K562 (cell line): ENCODE data around the gene ERP27. TPM values are rescaled to one million over a fixed set of nuclear protein-coding genes. Genes with fewer than 3 reads are reported as not detected.

Experiments used
- DIDO1 ChIP-seq: fragments of 450-650 bp; IDR thresholded peaks from 2 replicates; pipeline ENCODE4 v1.6.1; 2016; ENCODE audit warnings: low read depth, missing biosample characterization, missing genetic modification characterization
- EP300 ChIP-seq: IDR thresholded peaks from 2 replicates; pipeline ENCODE4 v1.6.1; 2012; ENCODE audit warnings: low read length, improper control_type of control experiment
- GABPA ChIP-seq: fragments of 200-800 bp; sonication (Bioruptor generic); conservative IDR thresholded peaks from 2 replicates; pipeline ENCODE4 v1.6.1; 2016; ENCODE audit warnings: low read depth, missing genetic modification characterization, missing compliant biosample characterization
- GMEB1 ChIP-seq: fragments of 250-450 bp; sonication (Bioruptor Pico); IDR thresholded peaks from 2 replicates; pipeline ENCODE4 v1.4.0; 2020; ENCODE audit warnings: mild to moderate bottlenecking
- OTX1 ChIP-seq: fragments of 450-650 bp; formaldehyde crosslinking; IDR thresholded peaks from 2 replicates; pipeline ENCODE4 v1.4.0; 2022; ENCODE audit warnings: mild to moderate bottlenecking
- POLR2H ChIP-seq: IDR thresholded peaks from 2 replicates; pipeline ENCODE4 v1.6.1; 2016; ENCODE audit warnings: missing genetic modification characterization, low read depth, mild to moderate bottlenecking, control low read depth, missing compliant biosample characterization, moderate library complexity
- RFX1 ChIP-seq: fragments of 450-650 bp; IDR thresholded peaks from 2 replicates; pipeline ENCODE4 v1.6.1; 2016; ENCODE audit warnings: mild to moderate bottlenecking, moderate library complexity
- SMAD4 ChIP-seq: fragments of 250-450 bp; sonication (Bioruptor Pico); conservative IDR thresholded peaks from 2 replicates; pipeline ENCODE4 v1.8.0; 2021; ENCODE audit warnings: inconsistent platforms, mild to moderate bottlenecking, moderate library complexity
- SUPT5H ChIP-seq: fragments of 450-650 bp; IDR thresholded peaks from 2 replicates; pipeline ENCODE4 v1.6.1; 2016
- TEAD1 ChIP-seq, 2 experiments: fragments of 450-650 bp in 1 of 2; sonication (generic) in 1 of 2; formaldehyde crosslinking; IDR thresholded peaks; 2 replicates each; pipeline versions ENCODE4 v1.4.0 to v1.8.0; 2020 to 2022; ENCODE audit warnings: mild to moderate bottlenecking in 2 of 2, missing genetic modification reagents in 1 of 2
- THRB ChIP-seq: fragments of 450-650 bp; formaldehyde crosslinking; conservative IDR thresholded peaks from 2 replicates; pipeline ENCODE4 v1.4.0; 2022; ENCODE audit warnings: mild to moderate bottlenecking, missing genetic modification characterization
- ZBTB11 ChIP-seq, 3 experiments: fragments of 200-800 bp in 1 of 3; fragments of 250-450 bp in 1 of 3; fragments of 450-650 bp in 1 of 3; sonication (Bioruptor Pico) in 1 of 3; sonication (Bioruptor generic) in 1 of 3; formaldehyde crosslinking in 1 of 3; IDR thresholded peaks; 2 replicates each; pipeline versions ENCODE4 v1.6.1 to v1.8.0; 2016 to 2022; ENCODE audit warnings: mild to moderate bottlenecking in 2 of 3, missing genetic modification characterization in 2 of 3, missing compliant biosample characterization in 1 of 3, moderate library complexity in 1 of 3
- ZBTB17 ChIP-seq: fragments of 450-650 bp; formaldehyde crosslinking; IDR thresholded peaks from 2 replicates; pipeline ENCODE4 v1.4.0; 2020; ENCODE audit warnings: mild to moderate bottlenecking
- ZFP36 ChIP-seq: fragments of 150-350 bp; IDR thresholded peaks from 2 replicates; pipeline ENCODE4 v1.6.1; 2018; ENCODE audit warnings: low read length, low read depth; ENCODE audit not compliant: partially characterized antibody
- ZKSCAN8 ChIP-seq: fragments of 200-800 bp; sonication (Bioruptor generic); IDR thresholded peaks from 2 replicates; pipeline ENCODE4 v1.6.1; 2016; ENCODE audit warnings: missing genetic modification characterization, missing compliant biosample characterization
- ZNF175 ChIP-seq: fragments of 200-800 bp; sonication (Bioruptor generic); IDR thresholded peaks from 2 replicates; pipeline ENCODE4 v1.6.1; 2016; ENCODE audit warnings: low read depth, mild to moderate bottlenecking, missing genetic modification characterization, missing compliant biosample characterization
- ZNF197 ChIP-seq: fragments of 200-800 bp; sonication (Bioruptor generic); IDR thresholded peaks from 2 replicates; pipeline ENCODE4 v1.6.1; 2016; ENCODE audit warnings: low read depth, missing genetic modification characterization, missing compliant biosample characterization
- ZNF639 ChIP-seq, 2 experiments: fragments of 200-800 bp in 1 of 2; sonication (Bioruptor generic) in 1 of 2; sonication (generic) in 1 of 2; formaldehyde crosslinking in 1 of 2; IDR thresholded peaks in 1 of 2; conservative IDR thresholded peaks in 1 of 2; 2 replicates each; pipeline versions ENCODE4 v1.5.0 to v1.6.1; 2016 to 2020; ENCODE audit warnings: missing compliant biosample characterization in 1 of 2, missing genetic modification characterization in 1 of 2, missing genetic modification reagents in 1 of 2
- ZNF766 ChIP-seq: fragments of 200-800 bp; sonication (Bioruptor generic); conservative IDR thresholded peaks from 2 replicates; pipeline ENCODE4 v1.6.1; 2016; ENCODE audit warnings: missing genetic modification characterization, missing compliant biosample characterization
- polyA plus RNA-seq, 8 experiments: library from polyadenylated mRNA; depleted of rRNA in 4 of 8; stranded (reverse) in 5 of 8; unstranded in 3 of 8; fragments of >200 nt; fragmentation: Nextera tagmentation in 2 of 8; fragmentation: Illumina TruSeq in 1 of 8; extraction: Ambion mirVana in 2 of 8; extraction: Trizol in 1 of 8; gene quantifications; 2 replicates each; pipeline versions ENCODE4 v1.2.1 to v1.2.3, GENCODE V29; 2011 to 2014; ENCODE audit warnings: inconsistent platforms in 1 of 8, missing spikeins in 1 of 8
- total RNA-seq, 7 experiments: library from RNA; depleted of rRNA in 6 of 7; stranded (reverse); fragments of >200 nt in 6 of 7; fragmentation: Illumina TruSeq in 2 of 7; extraction: Trizol in 2 of 7; gene quantifications; 2 replicates each; pipeline versions ENCODE4 v1.2.1 to v1.2.3, GENCODE V29; 2011 to 2021; ENCODE audit warnings: low replicate concordance in 1 of 7

The ERP27 gene
- total and polyA plus RNA-seq, 9 of the 15 experiments (the other 6 are each of a cell fraction or from before 2014, with no cell fraction given): 0.07 to 0.27 (median 0.11) TPM; not detected in 6

GRCh38 chr12:14948672-14949071 is 10.3 kb upstream of the ERP27 start (continued):
- TF ChIP-seq THRB (CRISPR knock-in tag) (0 out of 2 replicates have a peak, but pooled peaks have one; percentile 50), ZFP36 (peak; percentile 10), ZNF175 (CRISPR knock-in tag) (peak; percentile 92), ZNF766 (CRISPR knock-in tag) (peak; percentile 93), ZBTB17 (CRISPR knock-in tag) (0 out of 2 replicates have a peak, but pooled peaks have one; percentile 23), SMAD4 (CRISPR knock-in tag) (0 out of 2 replicates have a peak, but pooled peaks have one; percentile 31), ZBTB11 (CRISPR knock-in tag; IDR thresholded peaks at IDR 0.05) (0 out of 6 replicates have a peak, but pooled peaks of 1 of the 3 experiments have one; percentile 29), RFX1 (no peak), OTX1 (CRISPR knock-in tag) (0 out of 2 replicates have a peak, but pooled peaks have one; percentile 38), POLR2H (tag) (0 out of 2 replicates have a peak, but pooled peaks have one; percentile 38), ZNF197 (0 out of 2 replicates have a peak, but pooled peaks have one; percentile 61), ZNF639 (CRISPR knock-in tag; conservative IDR thresholded peaks at IDR 0.05 in 1 of 2, IDR thresholded peaks at IDR 0.05 in 1 of 2) (peak in 1 of 2 experiments; percentile 84; a peak in 2 of 4 replicates), GABPA (tag) (peak; percentile 68), SUPT5H (no peak), ZKSCAN8 (0 out of 2 replicates have a peak, but pooled peaks have one; percentile 24), TEAD1 (CRISPR knock-in tag; IDR thresholded peaks at IDR 0.05) (0 out of 4 replicates have a peak, but pooled peaks of 1 of the 2 experiments have one; percentile 9), GMEB1 (0 out of 2 replicates have a peak, but pooled peaks have one; percentile 15), EP300 (peak; percentile 12; the same call in 1 of the 2 replicates), DIDO1 (tag) (no peak)
